Thymus (tissue), 11 donors: ENCODE data around the gene FOXN3. TPM values are rescaled to one million over a fixed set of nuclear protein-coding genes. Genes with fewer than 3 reads are reported as not detected.

Experiments
- DNase-seq, 9 donors: peaks; one replicate each; pipeline ENCODE4 v3.0.0-alpha.2; 2013; ENCODE audit warnings: low spot score in 9 of 9, low read depth in 6 of 9, missing footprints in 1 of 9
- H3K27ac ChIP-seq, 2 donors: one replicate each; pipeline ENCODE4 v1.5.1; 2013; ENCODE audit warnings: control low read depth in 1 of 2, low read depth in 1 of 2, low read length in 1 of 2, mild to moderate bottlenecking in 1 of 2, moderate library complexity in 1 of 2
- H3K27me3 ChIP-seq, 2 donors: one replicate each; pipeline ENCODE4 v1.5.1; 2013; ENCODE audit warnings: low read length in 1 of 2; ENCODE audit not compliant: control insufficient read depth in 2 of 2, insufficient read depth in 1 of 2
- H3K36me3 ChIP-seq, 2 donors: one replicate each; pipeline ENCODE4 v1.5.1; 2013; ENCODE audit warnings: low read length in 1 of 2, mild to moderate bottlenecking in 1 of 2, moderate library complexity in 1 of 2; ENCODE audit not compliant: control insufficient read depth in 2 of 2, insufficient read depth in 2 of 2
- H3K4me1 ChIP-seq, 2 donors: one replicate each; pipeline ENCODE4 v1.5.1; 2013; ENCODE audit warnings: low read length in 2 of 2; ENCODE audit not compliant: control insufficient read depth in 2 of 2, insufficient read depth in 2 of 2
- H3K4me3 ChIP-seq, 2 donors: one replicate each; pipeline ENCODE4 v1.5.1; 2013; ENCODE audit warnings: low read length in 2 of 2, control low read depth in 1 of 2, mild to moderate bottlenecking in 1 of 2
- H3K9me3 ChIP-seq, 2 donors: one replicate each; pipeline ENCODE4 v1.5.1; 2013; ENCODE audit warnings: low read length in 1 of 2, mild to moderate bottlenecking in 1 of 2; ENCODE audit not compliant: control insufficient read depth in 2 of 2, insufficient read depth in 1 of 2
- WGBS: extraction: QIAGEN DNeasy Blood & Tissue Kit; methylation state at CpG from one replicate; pipeline ENCODE4 v1.1.7; 2013; 5-methylcytosine and 5-hydroxymethylcytosine counted together
- polyA plus RNA-seq: library from polyadenylated mRNA; stranded (reverse); fragments of 200-250 nt; gene quantifications from one replicate; pipeline ENCODE4 v1.2.3, GENCODE V29; 2013
- total RNA-seq: library from RNA; stranded (reverse); fragments of 120-200 nt; gene quantifications from one replicate; pipeline ENCODE4 v1.2.4, GENCODE V29; 2013
- donor health status: healthy.

The FOXN3 gene
- total and polyA plus RNA-seq, 2 donors, result 21.9 to 32.5 TPM

DNA sequence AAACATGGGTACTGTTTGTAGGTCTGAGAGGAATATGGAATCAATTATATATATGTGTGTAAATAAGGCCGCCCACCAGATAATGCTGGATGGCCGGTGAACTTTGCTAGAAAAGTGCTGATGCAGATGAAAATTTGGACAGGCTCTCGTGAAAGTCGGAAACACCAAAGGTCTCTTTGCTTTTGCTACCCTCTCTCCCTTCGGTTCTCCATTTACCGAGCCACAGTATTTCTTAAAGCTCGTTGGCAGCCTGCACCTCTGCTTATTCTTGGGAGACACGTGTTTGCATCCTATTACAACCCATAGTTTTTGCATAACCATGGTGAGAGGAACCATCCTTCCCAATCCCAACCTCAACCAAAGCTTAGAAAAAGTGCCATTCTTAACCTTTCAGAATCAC is 109.6 kb downstream of the FOXN3 start:
- H3K4me3 ChIP-seq, result no peak overlapping the region
- no peaks in the 10 kb centered on the region for H3K27me3 ChIP-seq
- H3K36me3 ChIP-seq, result peaks cover 0 to 3% of the 10 kb centered on the region in 2 donors
- 98% methylated on average over 8 of the region's 8 CpGs for WGBS
- no peaks in the 10 kb centered on the region for H3K9me3 ChIP-seq
- no peak overlapping the region for H3K27ac ChIP-seq
- no peak for DNase-seq
- H3K4me1 ChIP-seq, result peaks cover 21 to 35% of the 10 kb centered on the region in 2 donors

DNA sequence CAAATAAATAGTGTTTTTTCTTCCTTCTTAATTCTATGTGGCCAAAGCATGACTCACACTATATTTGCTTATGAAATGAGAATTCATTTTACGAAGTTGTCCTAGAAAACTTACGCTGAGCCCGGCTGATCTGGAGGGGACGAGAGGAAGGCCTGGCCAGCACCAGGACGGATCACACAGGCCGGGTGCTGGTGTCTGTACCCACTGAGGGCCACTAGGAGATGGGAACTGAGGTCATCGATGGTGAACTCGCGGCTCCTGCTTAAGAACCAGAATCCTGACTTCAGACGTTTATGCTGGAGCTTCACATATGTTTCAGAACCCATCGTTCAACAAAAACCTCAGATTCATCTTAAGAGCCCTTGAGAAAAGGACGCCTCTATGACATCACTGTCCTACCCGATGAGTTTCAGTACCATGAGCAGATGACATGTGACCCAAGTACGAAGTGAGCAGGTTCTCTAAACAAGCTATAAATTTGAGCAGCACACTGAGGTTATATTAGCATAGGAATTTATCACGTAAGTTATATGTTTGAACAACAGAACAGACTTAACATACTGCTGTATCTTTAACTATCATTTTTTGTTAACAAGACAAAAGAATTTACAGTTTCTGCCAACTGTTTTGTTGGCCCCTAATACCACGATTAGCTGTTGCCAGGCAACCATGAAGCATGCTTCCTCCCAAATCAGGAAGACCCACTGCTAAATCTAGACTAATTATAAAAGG is 111.9 kb downstream of the FOXN3 start:
- Histone ChIP-seq H3K4me1 (peaks cover 21 to 36% of the 10 kb centered on the region in 2 donors), H3K9me3 (no peaks in the 10 kb centered on the region), H3K27ac (peak overlapping the region; percentile 48 to 93), H3K4me3 (no peak overlapping the region), H3K36me3 (peaks cover 0 to 12% of the 10 kb centered on the region in 2 donors), H3K27me3 (no peaks in the 10 kb centered on the region)
- peak in 1 of 9 donors; percentile 48 for DNase-seq
- 82% methylated on average over 16 of the region's 16 CpGs for WGBS

DNA sequence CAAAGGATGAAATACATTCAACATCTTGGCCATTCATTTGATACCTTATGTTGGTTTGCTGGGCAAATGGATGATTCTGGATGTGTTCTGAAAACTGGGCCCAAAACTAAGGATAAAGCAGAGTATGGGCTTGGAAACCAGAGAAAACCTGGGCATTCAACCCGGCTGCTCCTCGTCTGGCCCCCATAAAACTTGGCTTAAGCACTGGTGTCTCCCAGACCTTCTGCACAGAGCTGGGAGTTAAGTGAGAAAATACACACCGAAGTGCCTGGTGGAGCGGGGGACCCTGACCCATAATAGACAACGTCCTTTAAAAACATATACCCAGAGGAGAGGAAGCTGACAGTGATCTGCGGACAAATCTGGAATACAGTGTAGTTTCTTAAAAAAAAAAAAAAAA is 112.5 kb downstream of the FOXN3 start:
- 91% methylated on average over 6 of the region's 6 CpGs for WGBS
- H3K27ac ChIP-seq, result peak overlapping the region; percentile 93 to 96
- no peaks in the 10 kb centered on the region for H3K27me3 ChIP-seq
- peaks cover 21 to 36% of the 10 kb centered on the region in 2 donors for H3K4me1 ChIP-seq
- DNase-seq, result no peak
- H3K4me3 ChIP-seq, result peak overlapping the region in 1 of 2 donors; percentile 34
- H3K36me3 ChIP-seq, result peaks cover 4 to 12% of the 10 kb centered on the region in 2 donors
- H3K9me3 ChIP-seq, result peaks cover 0 to under 1% of the 10 kb centered on the region in 2 donors

DNA sequence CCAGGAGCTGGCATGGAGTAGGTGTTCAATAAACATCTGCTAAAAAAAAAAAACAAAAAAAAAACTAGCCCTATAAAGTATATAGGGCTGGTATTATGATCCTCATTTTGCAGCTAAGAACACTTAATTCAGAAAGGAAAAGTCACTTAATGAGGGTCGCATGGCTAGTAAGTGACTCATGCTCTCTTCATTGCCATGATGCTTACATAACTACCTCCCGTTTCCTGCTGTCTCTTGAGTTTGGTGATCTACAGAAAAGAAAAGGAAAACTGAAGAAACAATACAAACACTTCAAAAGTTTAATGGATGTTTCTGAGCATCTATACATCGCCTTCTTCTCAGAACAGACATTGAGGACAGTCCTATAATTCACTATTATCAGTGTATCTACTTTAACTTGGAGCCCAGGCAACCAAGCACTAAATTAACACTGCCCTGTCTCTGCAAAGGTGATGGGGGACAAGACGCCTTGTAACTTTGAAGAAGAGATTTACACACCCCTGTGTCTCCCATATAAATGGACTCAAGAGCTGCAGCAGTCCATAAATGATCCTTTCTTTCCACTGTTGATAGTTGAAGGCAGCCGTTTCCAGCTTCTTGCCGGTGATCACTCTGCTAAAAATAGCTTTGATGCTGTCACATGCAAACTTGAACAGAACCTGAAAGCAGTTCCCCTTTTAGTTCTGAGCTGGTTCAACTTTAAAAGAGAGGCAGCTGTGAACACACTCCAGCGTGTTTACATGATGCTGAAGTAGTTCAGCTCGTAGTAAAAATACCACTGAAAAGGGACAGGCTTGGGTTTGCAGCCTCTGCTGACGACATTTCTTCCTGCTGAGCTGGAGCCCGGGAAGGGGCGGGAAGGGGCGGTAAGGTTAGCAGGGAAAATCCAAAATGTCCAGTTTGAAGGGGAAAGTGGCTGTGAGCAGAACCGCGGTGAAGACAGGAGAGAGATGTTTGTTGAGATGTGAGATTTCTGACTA is 113.3 kb downstream of the FOXN3 start:
- Histone ChIP-seq H3K4me3 (peak overlapping the region; percentile 11 to 34), H3K4me1 (peaks cover 21 to 36% of the 10 kb centered on the region in 2 donors), H3K27me3 (no peaks in the 10 kb centered on the region), H3K27ac (peak overlapping the region; percentile 93 to 96), H3K9me3 (peaks cover 0 to 3% of the 10 kb centered on the region in 2 donors), H3K36me3 (peaks cover 10 to 12% of the 10 kb centered on the region in 2 donors)
- 5% methylated on average over 14 of the region's 14 CpGs for WGBS
- peak; percentile 55 to 92 (median 78) for DNase-seq

DNA sequence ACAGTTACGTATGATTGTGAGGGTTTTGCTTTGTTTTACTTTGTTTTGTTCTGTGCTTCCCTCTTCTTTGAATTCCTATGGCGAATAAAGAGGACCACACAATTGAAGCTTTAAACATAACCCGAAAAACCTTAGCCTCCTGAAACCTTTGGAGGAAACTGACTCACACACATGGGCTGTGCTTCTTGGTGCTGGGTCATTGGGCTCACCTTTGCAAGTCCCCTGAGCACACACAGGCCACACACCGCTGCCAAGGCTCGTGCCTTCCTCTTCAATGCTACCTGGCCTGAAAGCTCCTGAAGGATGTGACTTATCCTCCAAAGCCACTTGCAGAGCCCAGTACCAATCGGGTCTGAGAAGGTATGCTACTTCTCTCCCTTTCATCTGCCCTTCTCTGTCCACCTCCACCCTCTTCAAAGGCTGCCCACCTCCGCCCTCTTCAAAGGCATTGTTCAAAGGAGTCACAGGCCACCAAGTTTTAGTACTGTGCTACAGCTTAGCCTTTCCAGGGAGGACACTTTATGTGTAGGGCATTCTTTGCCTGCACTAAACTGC is 114.6 kb downstream of the FOXN3 start:
- Histone ChIP-seq H3K4me3 (no peak overlapping the region), H3K27ac (peak overlapping the region in 1 of 2 donors; percentile 93), H3K36me3 (peaks cover 10 to 12% of the 10 kb centered on the region in 2 donors), H3K4me1 (peaks cover 21 to 36% of the 10 kb centered on the region in 2 donors), H3K27me3 (no peaks in the 10 kb centered on the region), H3K9me3 (peaks cover 0 to 3% of the 10 kb centered on the region in 2 donors)
- 95% methylated on average over 7 of the region's 7 CpGs for WGBS
- DNase-seq, result no peak

DNA sequence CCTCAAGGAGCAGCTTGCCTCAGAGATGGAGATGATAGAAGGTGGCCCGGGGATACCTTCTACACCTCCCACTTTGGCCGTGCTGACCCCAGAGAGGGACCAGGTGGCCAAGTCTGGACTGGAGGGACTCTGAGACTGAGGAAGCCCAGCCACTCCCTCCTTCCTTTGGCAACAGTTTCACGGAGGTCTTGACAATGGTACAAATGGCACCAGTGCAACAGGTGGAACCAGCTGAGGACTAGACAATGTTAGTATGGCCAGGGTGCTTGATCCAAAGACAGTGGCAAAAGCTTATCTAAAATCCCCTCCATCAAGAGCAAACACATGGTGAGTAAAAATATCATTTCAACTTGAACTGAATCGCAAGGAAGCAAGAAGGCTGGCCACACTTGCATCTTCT is 117.4 kb downstream of the FOXN3 start:
- Histone ChIP-seq H3K4me3 (no peak overlapping the region), H3K4me1 (peaks cover 17 to 23% of the 10 kb centered on the region in 2 donors), H3K27me3 (no peaks in the 10 kb centered on the region), H3K27ac (no peak overlapping the region), H3K9me3 (peaks cover 0 to 3% of the 10 kb centered on the region in 2 donors), H3K36me3 (peaks cover 10 to 12% of the 10 kb centered on the region in 2 donors)
- 99% methylated on average over 4 of the region's 4 CpGs for WGBS
- DNase-seq, result no peak

DNA sequence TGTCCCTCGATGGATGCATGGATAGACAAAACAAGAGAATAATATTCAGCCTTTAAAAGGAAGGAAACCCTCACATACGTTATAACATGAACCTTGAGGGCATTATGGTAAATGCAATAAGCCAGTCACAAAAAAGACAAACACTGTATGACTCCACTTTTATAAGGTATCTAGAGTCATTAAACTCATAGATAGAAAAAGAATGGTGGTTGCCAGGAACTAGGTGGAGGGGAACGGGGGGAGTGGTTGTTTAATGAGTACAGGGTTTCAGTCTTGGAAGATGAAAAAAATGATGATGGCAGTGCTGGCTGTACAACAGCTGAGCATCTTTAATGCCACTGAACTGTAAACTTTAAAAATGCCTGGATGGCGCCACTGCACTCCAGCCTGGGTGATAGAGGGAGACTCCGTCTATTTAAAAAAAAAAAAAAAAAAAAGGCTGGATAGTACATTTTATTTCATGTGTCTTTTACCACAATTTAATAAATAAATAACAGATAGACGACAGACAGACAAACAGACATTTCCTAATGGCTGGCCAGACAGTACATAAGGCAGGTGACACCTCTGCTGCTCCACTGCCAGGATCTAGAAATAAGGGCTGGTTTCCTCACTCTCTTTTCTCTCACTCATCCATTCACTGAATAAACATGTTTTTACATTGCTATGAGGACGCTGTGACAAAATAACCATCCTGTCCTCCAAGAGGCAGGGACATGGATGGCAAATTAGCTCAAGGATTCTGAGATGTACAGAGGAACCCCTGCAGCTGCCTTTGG is 118.8 kb downstream of the FOXN3 start:
- Histone ChIP-seq H3K36me3 (peaks cover 15% of the 10 kb centered on the region in 2 donors), H3K4me3 (no peak overlapping the region), H3K4me1 (peaks cover 5 to 11% of the 10 kb centered on the region in 2 donors), H3K27me3 (no peaks in the 10 kb centered on the region), H3K27ac (no peak overlapping the region), H3K9me3 (peaks cover 0 to 3% of the 10 kb centered on the region in 2 donors)
- WGBS, result 98% methylated on average over 7 of the region's 7 CpGs
- no peak for DNase-seq

DNA sequence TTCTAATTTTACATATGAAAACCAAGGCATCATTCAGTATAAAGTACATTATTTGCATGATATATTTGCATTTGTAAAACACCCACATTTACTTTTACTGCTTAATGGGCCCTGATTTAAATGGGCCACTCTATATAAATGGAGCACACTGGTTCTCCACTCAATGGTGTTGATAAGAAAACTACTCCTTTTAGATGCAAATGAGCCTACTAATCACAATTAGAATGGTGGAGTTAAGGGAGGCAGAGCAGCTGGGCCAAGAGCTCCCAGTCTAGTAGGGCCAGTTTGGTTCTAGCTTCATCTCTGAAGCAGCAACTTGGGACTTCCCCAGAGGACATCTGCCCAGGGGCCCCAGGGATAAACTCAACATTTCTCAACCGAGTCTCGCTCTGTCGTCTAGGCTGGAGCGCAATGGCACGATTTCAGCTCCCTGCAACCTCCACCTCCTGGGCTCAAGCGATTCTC is 120.7 kb downstream of the FOXN3 start:
- DNase-seq, result no peak
- H3K9me3 ChIP-seq, result peaks cover 0 to 3% of the 10 kb centered on the region in 2 donors
- no peak overlapping the region for H3K27ac ChIP-seq
- no peak overlapping the region for H3K4me3 ChIP-seq
- peaks cover 3 to 7% of the 10 kb centered on the region in 2 donors for H3K4me1 ChIP-seq
- H3K36me3 ChIP-seq, result peaks cover 10 to 21% of the 10 kb centered on the region in 2 donors
- 98% methylated on average over 6 of the region's 6 CpGs for WGBS
- H3K27me3 ChIP-seq, result no peaks in the 10 kb centered on the region
